Measurements from ENCODE around the gene IQSEC1. TPM values are rescaled to one million over a fixed set of nuclear protein-coding genes. Genes with fewer than 3 reads are reported as not detected.
A peak's percentile ranks its signal among the peaks of the same experiment; 100 is the strongest.

IQSEC1 gene
- total RNA-seq, 1 donor from 2014 or later = 60.2 TPM

- no peak for DNase-seq
These were observed 12.0 kb upstream of the IQSEC1 start for GRCh38 chr3:13085081-13085845.

GRCh38 chr3:13083898-13084297, 10.7 kb upstream of the IQSEC1 start:
- no peak for DNase-seq

- no peak for DNase-seq
These were observed 10.0 kb upstream of the IQSEC1 start for GRCh38 chr3:13083254-13083653.

GRCh38 chr3:13082677-13083076, 9.4 kb upstream of the IQSEC1 start:
- no peak for DNase-seq

- no peak for DNase-seq
These were observed 8.6 kb upstream of the IQSEC1 start for GRCh38 chr3:13081603-13082360.

GRCh38 chr3:13080591-13080990, 7.4 kb upstream of the IQSEC1 start:
- no peak for DNase-seq

GRCh38 chr3:13080026-13080425, 6.8 kb upstream of the IQSEC1 start:
- DNase-seq = no peak

GRCh38 chr3:13079510-13079909, 6.3 kb upstream of the IQSEC1 start:
- DNase-seq = no peak

- DNase-seq = no peak
These were observed 5.8 kb upstream of the IQSEC1 start for GRCh38 chr3:13079051-13079450.

- peak; percentile 61 for DNase-seq
These were observed 5.1 kb upstream of the IQSEC1 start for GRCh38 chr3:13078163-13078905.

- peak; percentile 47 for DNase-seq
These were observed 4.4 kb upstream of the IQSEC1 start for GRCh38 chr3:13077431-13078162.

- no peak for DNase-seq
These were observed 2.9 kb upstream of the IQSEC1 start for GRCh38 chr3:13075986-13076654.

GRCh38 chr3:13075318-13075717, 2.1 kb upstream of the IQSEC1 start:
- no peak for DNase-seq

- DNase-seq = no peak
These were observed 762 bp upstream of the IQSEC1 start for GRCh38 chr3:13074006-13074375.

- DNase-seq = peak; percentile 33
These were observed 466 bp downstream of the IQSEC1 start for GRCh38 chr3:13072600-13073325.

GRCh38 chr3:13072239-13072599, 1.0 kb downstream of the IQSEC1 start:
- peak; percentile 84 for DNase-seq

- DNase-seq = no peak
These were observed 1.5 kb downstream of the IQSEC1 start for GRCh38 chr3:13071695-13072094.

- peak; percentile 44 for DNase-seq
These were observed 2.7 kb downstream of the IQSEC1 start for GRCh38 chr3:13070391-13071070.

GRCh38 chr3:13069495-13069894, 3.7 kb downstream of the IQSEC1 start:
- no peak for DNase-seq

- DNase-seq = no peak
These were observed 4.8 kb downstream of the IQSEC1 start for GRCh38 chr3:13068269-13069010.

Data from tongue (tissue), 2 donors.